ENCODE results near the gene HOXA9.

HOXA9 gene

GRCh38 chr7:27177795-27178320 lies 12.5 kb upstream of the HOXA9 start:
- DNase-seq (ENCODE audit: extremely low read depth in 1 of 2, low read depth in 1 of 2), result no peak

GRCh38 chr7:27176962-27177794 lies 11.8 kb upstream of the HOXA9 start:
- no peak for DNase-seq (ENCODE audit: extremely low read depth in 1 of 2, low read depth in 1 of 2)

DNA sequence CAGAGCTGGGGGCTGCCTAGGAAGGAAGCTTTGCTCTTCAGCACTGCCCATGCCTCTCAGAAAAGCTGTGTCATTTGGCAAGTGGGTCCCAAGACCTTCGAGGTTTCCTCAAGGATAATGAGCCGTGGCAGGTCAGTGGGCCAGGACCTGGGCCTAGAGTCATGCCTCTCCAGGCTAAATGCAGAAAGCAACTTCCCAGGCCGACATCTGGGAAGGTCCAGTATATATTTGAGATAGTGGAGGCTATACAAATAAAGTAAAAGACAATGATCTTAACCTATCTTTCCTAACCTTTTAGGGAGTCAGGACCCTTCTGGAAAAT lies 11.1 kb upstream of the HOXA9 start:
- DNase-seq (ENCODE audit: extremely low read depth in 1 of 2, low read depth in 1 of 2), result no peak

DNA sequence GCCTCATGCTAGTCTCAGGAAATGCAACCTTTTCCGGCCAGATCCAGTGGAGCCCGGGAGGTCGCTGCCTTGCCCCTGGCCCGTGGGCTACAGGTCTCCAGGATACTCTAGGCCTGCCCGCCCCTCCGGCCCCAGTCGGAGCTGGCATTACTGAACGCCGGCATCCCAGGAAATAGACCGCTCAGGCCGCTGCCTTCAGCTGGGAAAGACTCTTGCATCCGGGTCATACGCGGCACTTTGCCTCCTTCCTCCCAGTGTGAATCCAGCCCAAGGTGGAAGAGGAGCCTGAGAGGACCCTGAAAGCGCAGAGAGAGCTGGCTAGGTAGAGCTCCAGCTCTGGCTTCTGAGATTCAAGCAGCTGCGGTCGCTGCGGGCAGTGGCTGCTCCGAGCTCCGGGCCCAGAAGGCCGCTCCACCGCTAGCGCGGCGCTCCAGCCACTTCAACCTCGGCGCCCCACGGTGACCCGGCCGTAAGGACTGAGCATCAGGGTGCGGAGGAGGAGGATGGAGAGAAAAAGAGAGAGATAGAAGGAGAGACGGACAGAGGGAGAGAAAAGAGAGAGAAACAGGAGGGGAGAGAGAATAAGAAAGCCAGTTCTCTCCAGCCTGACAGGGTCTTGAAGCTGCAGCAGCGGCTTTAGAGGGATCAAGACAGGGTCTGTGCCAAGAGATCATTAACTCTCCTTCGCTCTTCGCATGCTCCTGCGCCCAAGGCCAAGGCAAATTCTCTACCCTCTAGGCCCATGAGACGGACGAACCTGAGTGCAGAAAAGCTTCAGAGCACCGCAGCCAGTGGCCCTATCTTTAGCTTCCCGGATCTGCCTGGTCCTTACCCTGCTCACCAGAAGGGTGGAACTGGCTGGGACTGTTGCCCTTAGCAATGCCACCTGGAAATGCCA lies 10.5 kb upstream of the HOXA9 start:
- no peak for DNase-seq (ENCODE audit: extremely low read depth in 1 of 2, low read depth in 1 of 2)

DNA sequence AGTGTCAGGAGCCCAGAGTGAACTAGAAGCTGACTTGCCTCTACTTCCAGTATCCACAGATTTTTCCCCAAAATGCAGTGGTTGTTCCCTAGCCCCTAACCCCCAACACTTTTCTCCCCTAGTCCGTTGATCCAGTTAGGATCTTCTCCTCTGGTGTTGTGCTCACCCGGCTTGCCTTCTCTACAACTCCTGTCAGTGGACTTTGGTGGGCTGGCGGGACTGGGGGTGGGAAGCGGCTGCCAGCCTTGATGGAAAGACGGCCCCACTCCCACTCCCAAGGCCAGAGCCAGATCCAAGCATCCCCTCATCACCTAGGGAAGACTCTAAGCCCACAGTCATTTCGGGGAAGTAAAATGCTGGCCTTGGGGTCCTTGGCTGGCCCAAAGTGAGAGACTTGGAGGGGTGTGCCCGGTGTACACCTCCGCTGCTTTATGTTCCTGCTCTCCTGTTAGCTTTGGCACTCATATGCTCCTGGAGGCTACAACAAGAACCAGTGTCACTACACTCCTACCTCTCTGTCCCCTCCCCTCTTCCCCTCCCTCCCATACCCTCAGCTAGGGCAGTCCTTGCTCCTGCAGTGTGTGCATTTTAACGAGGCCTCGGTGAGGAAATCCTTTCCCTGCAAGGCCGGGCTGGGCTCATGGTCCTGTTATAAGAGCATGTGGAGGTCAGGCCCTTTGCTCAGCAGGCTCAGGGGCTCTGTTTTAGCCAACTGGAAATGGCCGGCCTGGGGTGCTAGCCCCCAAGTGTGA lies 9.7 kb upstream of the HOXA9 start:
- DNase-seq (ENCODE audit: extremely low read depth in 1 of 2, low read depth in 1 of 2), result no peak

DNA sequence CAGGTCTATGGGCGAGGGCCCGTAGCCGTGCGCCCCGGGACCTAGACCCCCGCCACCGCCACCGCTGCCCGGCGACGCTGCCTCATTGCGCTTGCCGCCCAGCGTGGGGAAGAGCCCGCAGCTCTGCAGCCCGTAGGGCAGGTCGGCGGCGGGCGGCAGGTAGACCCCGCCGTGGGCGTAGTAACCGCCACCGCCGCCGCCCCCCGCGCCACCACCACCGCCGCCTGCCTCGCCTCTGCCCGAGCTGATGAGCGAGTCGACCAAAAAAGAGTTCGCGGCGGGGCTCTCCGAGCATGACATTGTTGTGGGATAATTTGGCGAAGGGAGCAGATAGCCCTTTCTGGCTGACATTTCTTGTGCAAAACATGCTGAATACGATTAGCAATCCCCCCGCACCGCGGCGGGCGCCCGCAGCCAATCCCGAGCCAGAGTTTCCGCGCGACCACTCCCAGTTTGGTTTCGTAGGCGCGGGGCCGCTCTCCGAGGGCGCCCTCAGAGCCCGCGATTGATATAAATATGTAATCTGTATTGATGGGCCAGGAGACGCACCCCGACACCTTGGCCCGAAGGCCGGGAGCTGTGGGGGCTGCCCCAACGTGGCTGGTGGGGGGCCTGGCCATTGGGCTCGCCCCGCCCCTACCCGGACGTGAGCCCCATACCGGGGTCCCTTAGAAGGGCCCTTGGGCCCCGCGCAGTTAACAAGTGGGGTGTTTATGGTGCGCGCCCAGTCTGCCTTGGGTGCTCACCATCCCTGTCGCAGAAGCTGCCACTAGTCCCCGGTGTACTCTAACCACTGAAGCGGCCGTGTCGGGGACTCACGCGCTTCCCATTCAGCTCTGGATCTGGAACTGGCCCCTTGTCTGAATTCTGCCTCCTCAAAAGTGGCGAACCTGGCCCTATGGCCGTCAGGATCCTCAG lies 8.9 kb upstream of the HOXA9 start, which contains the start of gene HOXA10:
TSS of gene HOXA10 (minus strand) at position 365 of the 918 bp plus-strand sequence. CDS start at position 351, 14 bp downstream.
- DNase-seq (ENCODE audit: extremely low read depth in 1 of 2, low read depth in 1 of 2), result no peak

- DNase-seq (ENCODE audit: extremely low read depth in 1 of 2, low read depth in 1 of 2), result no peak
Observed at GRCh38 chr7:27173511-27173955, 8.2 kb upstream of the HOXA9 start.

- no peak for DNase-seq (ENCODE audit: extremely low read depth in 1 of 2, low read depth in 1 of 2)
Observed at GRCh38 chr7:27172823-27173510, 7.6 kb upstream of the HOXA9 start.

DNA sequence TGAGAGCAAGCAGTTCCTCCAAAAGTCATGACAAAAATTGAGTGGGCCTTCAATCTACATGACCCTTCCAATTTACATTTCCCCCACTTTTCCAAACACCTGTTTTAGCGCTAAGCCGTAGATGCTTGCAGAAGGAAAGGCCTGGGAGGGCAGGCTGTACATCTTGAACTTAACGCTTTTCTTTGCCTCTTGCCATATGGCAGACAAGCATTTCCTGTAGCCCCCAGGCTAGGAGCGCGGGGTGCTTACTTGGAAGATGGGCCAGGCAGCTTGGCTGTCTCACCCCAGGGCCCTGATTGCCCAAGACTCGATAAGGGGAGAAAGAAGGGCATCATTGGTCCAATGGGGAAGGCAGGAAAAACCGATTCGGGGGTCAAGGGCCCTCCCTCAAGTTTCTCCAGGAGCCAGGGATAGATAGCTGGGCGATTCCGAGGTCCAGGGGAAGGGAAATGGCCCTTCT lies 7.0 kb upstream of the HOXA9 start:
- no peak for DNase-seq (ENCODE audit: extremely low read depth in 1 of 2, low read depth in 1 of 2)

DNA sequence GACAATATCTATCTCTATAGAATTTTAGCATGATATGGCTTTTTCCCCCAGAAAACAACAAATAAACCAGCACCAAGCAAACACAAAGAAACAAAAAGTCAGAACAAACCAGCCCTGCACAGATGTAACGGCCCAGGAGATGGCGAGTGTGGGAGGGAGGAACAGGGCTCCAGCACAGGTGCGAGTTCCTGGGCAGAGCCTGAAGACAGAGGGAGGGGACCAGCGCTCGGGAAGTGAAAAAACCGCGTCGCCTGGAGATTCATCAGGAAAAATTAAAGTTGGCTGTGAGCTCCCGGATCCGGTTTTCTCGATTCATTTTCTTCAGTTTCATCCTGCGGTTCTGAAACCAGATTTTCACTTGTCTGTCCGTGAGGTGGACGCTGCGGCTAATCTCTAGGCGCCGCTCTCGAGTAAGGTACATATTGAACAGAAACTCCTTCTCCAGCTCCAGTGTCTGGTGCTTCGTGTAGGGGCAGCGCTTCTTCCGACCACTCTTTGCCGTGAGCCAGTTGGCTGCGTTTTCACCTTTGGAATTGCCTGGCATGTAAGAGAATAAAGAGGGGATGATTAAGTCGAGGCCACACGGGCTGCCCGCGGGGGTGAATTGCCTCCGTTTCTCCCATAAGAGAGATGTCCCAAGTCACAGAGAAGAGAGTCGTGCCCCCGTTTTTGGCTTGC lies 6.4 kb upstream of the HOXA9 start:
- DNase-seq (ENCODE audit: extremely low read depth in 1 of 2, low read depth in 1 of 2), result no peak

DNA sequence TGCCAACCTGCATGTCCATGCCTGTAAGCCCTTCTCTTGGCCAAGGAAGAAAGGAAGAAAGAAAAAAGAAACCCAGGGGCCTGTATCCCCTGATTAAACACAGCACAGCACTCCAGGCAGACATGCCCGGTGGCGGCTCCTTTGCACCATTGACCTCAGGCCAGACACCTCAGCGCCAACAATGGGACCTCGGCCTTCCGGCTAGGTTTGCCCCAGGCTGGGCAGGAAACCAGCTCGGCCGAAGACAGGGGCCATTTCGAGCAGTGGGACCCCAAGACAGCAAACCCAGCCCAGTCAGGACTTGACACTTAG lies 5.9 kb upstream of the HOXA9 start:
- no peak for DNase-seq (ENCODE audit: extremely low read depth in 1 of 2, low read depth in 1 of 2)

DNA sequence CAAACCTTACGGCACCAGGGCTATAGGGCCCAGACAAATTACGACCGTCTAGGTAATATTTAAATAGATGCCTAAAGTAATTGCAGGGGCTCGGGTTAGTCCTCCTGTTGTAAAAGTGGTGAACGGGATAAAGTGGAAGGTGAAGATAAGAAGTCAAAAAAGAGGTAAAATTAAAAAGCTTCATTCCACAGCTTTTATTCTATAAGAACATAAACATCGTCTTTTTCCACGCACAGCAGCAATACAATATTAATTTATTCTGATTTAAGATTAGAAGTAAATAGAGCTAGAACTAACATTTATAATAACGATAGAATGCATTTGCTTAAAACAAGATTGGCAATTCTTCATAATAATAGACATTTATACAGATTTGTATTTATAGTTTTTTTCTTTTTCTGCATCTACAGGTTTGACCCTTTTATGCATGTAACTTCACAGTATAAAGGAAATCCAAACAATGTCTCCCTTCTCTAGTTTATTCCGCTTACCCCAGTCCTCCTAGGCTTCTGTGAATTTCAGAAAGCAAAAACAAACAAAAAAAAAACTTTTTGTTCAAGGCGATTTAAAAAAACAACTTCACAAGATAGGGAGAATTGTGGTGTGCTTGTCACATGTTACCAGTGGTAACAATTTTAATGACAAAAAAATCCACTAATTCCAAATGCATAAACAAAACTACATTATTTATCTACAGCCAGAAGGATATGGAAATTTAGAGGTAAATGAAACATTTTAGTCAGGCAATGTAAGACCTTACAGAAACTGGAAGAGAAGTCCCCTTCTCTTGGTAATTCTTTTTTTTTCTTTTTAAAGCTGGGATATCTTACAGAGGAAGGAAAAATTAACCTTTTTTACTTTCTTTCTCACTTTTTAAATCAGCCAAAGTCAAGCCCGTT lies 5.3 kb upstream of the HOXA9 start:
- DNase-seq (ENCODE audit: extremely low read depth in 1 of 2, low read depth in 1 of 2), result no peak

DNA sequence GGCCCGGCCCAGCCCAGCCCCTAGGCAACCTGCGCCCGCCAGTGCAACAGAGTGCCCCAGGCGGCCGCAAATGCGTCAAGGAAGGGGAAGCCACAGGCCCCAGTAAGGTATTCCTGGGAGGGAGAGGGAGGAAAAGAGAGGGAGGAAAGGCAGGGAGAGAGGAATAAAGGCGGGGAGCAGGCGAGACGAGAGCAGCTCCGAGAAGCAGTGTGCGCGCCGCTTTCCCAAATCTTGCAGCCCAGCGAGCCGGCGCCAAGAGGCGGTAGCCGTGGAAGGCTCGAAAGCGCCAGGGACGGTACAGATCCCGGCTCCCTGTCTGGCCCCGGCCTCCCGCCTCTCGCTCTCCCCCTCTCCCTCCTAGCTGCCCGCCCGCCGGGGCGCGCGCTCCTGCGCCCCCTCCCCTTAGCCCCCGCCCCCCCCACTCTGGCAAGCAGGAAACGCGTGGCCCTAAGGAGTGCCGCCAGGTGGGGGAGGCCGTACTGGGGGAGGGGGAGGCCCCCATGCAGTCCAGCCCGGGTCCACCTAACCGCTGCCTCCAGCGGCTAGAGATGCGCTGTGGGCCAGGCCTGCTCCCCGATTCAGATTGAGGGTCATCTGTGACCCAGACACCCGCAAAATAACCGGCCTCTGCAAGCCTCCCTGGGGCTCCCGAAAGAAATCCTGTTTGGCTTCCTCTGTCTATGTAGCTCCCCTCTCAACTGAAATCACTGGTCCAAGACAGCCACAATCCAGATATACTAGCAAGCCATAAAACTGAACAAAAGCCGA lies 4.5 kb upstream of the HOXA9 start:
- no peak for DNase-seq (ENCODE audit: extremely low read depth in 1 of 2, low read depth in 1 of 2)

- no peak for DNase-seq (ENCODE audit: extremely low read depth in 1 of 2, low read depth in 1 of 2)
Observed at GRCh38 chr7:27168265-27168947, 3.1 kb upstream of the HOXA9 start.

DNA sequence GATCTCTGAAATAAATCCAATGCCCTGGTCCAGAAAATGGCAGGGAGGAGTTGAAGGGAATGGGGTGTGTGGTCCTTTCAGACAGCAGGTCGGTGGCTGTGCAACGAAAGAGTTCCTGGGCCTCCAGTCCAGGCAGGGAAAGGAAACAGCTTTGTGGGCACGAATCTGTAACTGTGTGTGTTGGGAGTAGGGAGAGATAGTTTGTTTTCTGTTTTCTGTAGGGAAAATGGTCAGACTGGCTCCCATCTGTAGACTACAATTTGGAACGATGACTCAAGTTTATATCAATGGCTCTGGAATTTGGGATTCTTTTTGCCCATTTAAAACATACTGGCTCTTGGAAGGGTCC lies 2.6 kb upstream of the HOXA9 start:
- no peak for DNase-seq (ENCODE audit: extremely low read depth in 1 of 2, low read depth in 1 of 2)
